HTERT RPE-1 (cell line): ENCODE data around the gene SPP1.
"Not testable (repeated sequence)": the region's sequence is repeated elsewhere in the genome, so short reads cannot be mapped to it uniquely, and the experiment has no call there.

Experiments used
- in situ Hi-C: fragments of 300-500 bp; cut with MboI; formaldehyde crosslinking; loops from 4 replicates; pipeline ENCODE4 v1.14.3; 2020; ENCODE audit warnings: low sequenced_read_pairs

Gene SPP1

GRCh38 chr4:88017516-88018297 is 42.2 kb downstream of the SPP1 start:
- in situ Hi-C loops: no loop called here

DNA sequence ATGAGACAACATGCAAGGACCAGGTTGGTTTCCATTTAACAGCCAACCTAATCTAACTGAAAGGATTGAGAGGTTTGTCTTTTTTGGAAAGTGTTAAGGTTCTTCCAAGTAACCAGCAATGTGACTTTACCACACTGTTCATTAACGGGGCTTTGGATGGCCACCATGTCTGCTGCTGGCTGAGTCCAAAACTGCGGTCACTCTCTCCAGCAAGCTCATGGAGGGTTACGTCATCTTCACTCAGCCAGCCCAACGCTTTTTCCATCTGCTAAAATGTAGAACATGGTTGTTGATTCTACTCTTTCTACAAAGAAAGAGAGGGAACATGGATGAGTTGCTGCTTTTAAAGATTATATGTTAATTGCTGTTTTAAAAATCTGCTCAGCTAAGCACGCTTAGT is 43.0 kb downstream of the SPP1 start:
- in situ Hi-C loops: no loop called here

GRCh38 chr4:88021824-88022223 is 46.3 kb downstream of the SPP1 start:
- in situ Hi-C loops: no loop called here

DNA sequence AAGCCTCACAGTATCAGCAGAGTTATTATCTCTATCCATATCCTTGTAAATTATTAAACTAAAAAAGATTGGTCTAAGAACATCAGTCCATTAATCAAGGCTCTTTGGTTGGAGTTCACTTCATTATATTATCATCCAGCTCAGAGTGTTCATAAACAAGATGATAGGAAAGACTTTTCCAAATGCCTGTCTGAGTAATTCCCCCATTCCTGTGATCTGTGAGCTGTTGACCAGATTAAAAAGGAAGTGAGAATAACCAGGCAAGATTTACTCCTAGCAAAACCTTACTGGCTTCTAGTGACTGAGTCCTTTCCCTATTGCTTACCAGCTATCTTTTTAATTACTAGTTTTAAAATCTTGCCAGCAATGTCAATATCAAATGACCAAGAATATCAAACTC is 46.8 kb downstream of the SPP1 start:
- in situ Hi-C loops: no loop called here

GRCh38 chr4:88025868-88026661 is 50.6 kb downstream of the SPP1 start:
- in situ Hi-C loops: not testable (repeated sequence)

DNA sequence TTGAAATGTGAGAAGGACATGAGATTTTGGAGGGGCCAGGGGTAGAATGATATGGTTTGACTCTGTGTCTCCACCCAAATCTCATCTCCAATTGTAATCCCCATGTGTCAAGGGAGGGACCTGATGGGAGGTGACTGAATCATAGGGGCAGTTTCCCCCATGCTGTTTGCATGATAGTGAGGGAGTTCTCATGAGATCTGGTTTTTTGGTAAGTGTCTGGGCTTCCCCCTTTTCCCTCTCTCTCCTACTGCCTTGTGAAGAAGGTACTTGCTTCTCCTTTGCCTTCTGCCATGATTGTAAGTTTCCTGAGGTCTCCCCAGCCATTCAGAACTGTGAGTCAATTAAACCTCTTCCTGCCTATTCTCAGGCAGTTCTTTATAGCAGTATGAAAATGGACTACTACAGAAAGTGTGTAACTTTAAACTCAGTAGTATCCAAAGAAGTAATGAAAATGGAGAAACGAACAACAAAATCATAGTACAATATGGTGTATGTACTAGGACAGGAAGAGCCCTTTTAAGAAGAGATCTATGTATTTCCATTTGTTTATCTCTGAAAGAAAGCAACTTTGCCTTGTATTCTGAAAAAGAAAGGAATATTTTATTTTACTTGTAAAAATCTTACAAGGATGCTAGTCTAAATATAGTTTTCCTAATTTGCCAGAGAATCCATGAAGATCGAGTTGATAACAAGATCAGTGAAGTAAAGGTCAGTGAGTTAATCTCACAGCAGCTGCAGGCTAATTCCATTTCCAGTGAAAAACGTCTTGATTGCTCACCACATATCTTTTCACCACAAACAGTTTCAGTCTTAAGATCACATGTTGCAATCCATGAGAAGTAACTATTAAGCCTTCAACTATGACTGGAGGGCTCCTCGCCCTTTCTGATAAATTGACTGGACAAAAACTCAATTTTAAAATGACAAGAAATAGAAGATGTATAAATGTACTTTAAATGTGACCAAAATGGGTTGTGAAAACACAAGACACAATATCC is 52.4 kb downstream of the SPP1 start:
- in situ Hi-C loops: no loop called here

DNA sequence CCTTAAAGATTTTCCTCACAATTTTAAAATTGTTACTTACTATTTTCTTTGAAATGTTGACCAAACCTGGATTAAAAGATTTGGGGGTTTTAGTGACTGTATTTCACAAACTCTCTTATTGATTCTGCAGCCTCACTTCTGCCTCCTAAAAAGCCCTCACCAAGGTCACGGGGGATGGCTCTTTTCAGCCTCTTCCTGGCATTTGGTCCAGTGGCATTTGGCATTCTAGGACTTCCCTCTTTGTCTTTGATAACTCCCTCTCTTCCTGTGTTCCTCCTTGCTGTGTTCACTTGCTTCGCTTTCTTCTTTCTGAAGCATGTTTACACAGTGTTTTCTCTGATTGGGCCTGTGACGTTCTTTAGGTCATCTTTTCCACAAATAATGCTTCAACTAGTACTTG is 53.4 kb downstream of the SPP1 start:
- in situ Hi-C loops: no loop called here

- in situ Hi-C loops: no loop called here
Measured at GRCh38 chr4:88029556-88029955, 54.0 kb downstream of the SPP1 start.

- in situ Hi-C loops: no loop called here
Measured at GRCh38 chr4:88030565-88031310, 55.2 kb downstream of the SPP1 start.
